HepG2 (cell line): ENCODE data around the gene MST1. TPM values are rescaled to one million over a fixed set of nuclear protein-coding genes. Genes with fewer than 3 reads are reported as not detected.

Source experiments
- ATF7-NPFF ChIP-seq: sonication (generic); formaldehyde crosslinking; IDR thresholded peaks from 2 replicates; pipeline ENCODE4 v1.8.1; 2023; ENCODE audit warnings: mild to moderate bottlenecking, low read depth, missing genetic modification reagents, moderate library complexity
- BRD4 ChIP-seq: sonication (generic); formaldehyde crosslinking; IDR thresholded peaks from 2 replicates; pipeline ENCODE4 v1.4.0; 2020; ENCODE audit warnings: missing genetic modification reagents
- CHD2 ChIP-seq: IDR thresholded peaks from 2 replicates; pipeline ENCODE4 v1.6.1; 2011; ENCODE audit warnings: low read depth, low read length, improper control_type of control experiment
- CREBL2 ChIP-seq: sonication (generic); formaldehyde crosslinking; IDR thresholded peaks from 2 replicates; pipeline ENCODE4 v1.8.1; 2023; ENCODE audit warnings: missing genetic modification reagents, mild to moderate bottlenecking, borderline replicate concordance
- ESRRA ChIP-seq: sonication (generic); formaldehyde crosslinking; IDR thresholded peaks from 2 replicates; pipeline ENCODE4 v1.5.1; 2020; ENCODE audit warnings: mild to moderate bottlenecking, low read depth, missing genetic modification reagents
- GPBP1L1 ChIP-seq: sonication (generic); formaldehyde crosslinking; IDR thresholded peaks from 2 replicates; pipeline ENCODE4 v1.5.0; 2020; ENCODE audit warnings: mild to moderate bottlenecking, missing genetic modification reagents
- GZF1 ChIP-seq: sonication (generic); formaldehyde crosslinking; IDR thresholded peaks from 2 replicates; pipeline ENCODE4 v1.5.1; 2020; ENCODE audit warnings: mild to moderate bottlenecking, missing genetic modification reagents
- IKZF5 ChIP-seq: IDR thresholded peaks from 2 replicates; pipeline ENCODE4 v1.6.1; 2018; ENCODE audit warnings: missing genetic modification reagents, mild to moderate bottlenecking, missing compliant biosample characterization
- MAF1 ChIP-seq: sonication (generic); formaldehyde crosslinking; IDR thresholded peaks from 2 replicates; pipeline ENCODE4 v1.5.0; 2020; ENCODE audit warnings: missing genetic modification reagents, borderline replicate concordance
- MIXL1 ChIP-seq: IDR thresholded peaks from 2 replicates; pipeline ENCODE4 v1.6.1; 2016
- NCOA2 ChIP-seq: sonication (generic); formaldehyde crosslinking; IDR thresholded peaks from 2 replicates; pipeline ENCODE4 v1.8.0; 2022; ENCODE audit warnings: inconsistent platforms
- RARA ChIP-seq: IDR thresholded peaks from 2 replicates; pipeline ENCODE4 v1.6.1; 2016; ENCODE audit warnings: missing genetic modification reagents, missing compliant biosample characterization
- RXRA ChIP-seq: sonication (generic); formaldehyde crosslinking; IDR thresholded peaks from 2 replicates; pipeline ENCODE4 v1.5.1; 2020; ENCODE audit warnings: missing genetic modification reagents
- SAP130 ChIP-seq: IDR thresholded peaks from 2 replicates; pipeline ENCODE4 v1.6.1; 2016; ENCODE audit warnings: low read depth
- SKIL ChIP-seq: sonication (generic); formaldehyde crosslinking; IDR thresholded peaks from 2 replicates; pipeline ENCODE4 v1.8.0; 2022; ENCODE audit warnings: missing genetic modification reagents, mild to moderate bottlenecking, moderate library complexity, borderline replicate concordance
- SMARCE1 ChIP-seq: fragments of 450-650 bp; IDR thresholded peaks from 2 replicates; pipeline ENCODE4 v1.6.1; 2017; ENCODE audit warnings: borderline replicate concordance
- TFDP2 ChIP-seq: sonication (generic); formaldehyde crosslinking; IDR thresholded peaks from 2 replicates; pipeline ENCODE4 v1.4.0; 2020; ENCODE audit warnings: missing genetic modification reagents
- ZFP36L1 ChIP-seq: sonication (generic); formaldehyde crosslinking; IDR thresholded peaks from 2 replicates; pipeline ENCODE4 v1.8.0; 2022; ENCODE audit warnings: mild to moderate bottlenecking, missing genetic modification reagents, moderate library complexity
- ZNF281 ChIP-seq: sonication (generic); formaldehyde crosslinking; IDR thresholded peaks from 2 replicates; pipeline ENCODE4 v1.4.0; 2020; ENCODE audit warnings: missing genetic modification reagents, borderline replicate concordance
- ZNF816 ChIP-seq: sonication (generic); formaldehyde crosslinking; IDR thresholded peaks from 2 replicates; pipeline ENCODE4 v1.8.0; 2022; ENCODE audit warnings: missing genetic modification reagents, mild to moderate bottlenecking, borderline replicate concordance
- ZSCAN12 ChIP-seq: sonication (generic); formaldehyde crosslinking; IDR thresholded peaks from 2 replicates; pipeline ENCODE4 v1.9.0; 2021; ENCODE audit warnings: mild to moderate bottlenecking, missing genetic modification reagents
- polyA plus RNA-seq, 8 experiments: library from polyadenylated mRNA; depleted of rRNA in 3 of 8; stranded (reverse) in 7 of 8; unstranded in 1 of 8; fragments of >200 nt; fragmentation: Illumina TruSeq in 4 of 8; extraction: Trizol in 4 of 8; gene quantifications; 2 replicates each; pipeline versions ENCODE4 v1.2.1 to v1.2.3, GENCODE V29; 2011 to 2016; ENCODE audit warnings: low read depth in 4 of 8, missing spikeins in 1 of 8, mixed read lengths in 1 of 8; ENCODE audit not compliant: insufficient read depth in 1 of 8
- total RNA-seq, 5 experiments: library from RNA; depleted of rRNA; stranded (reverse); fragments of >200 nt; fragmentation: Illumina TruSeq; extraction: Trizol; gene quantifications; 2 replicates each; pipeline ENCODE4 v1.2.3, GENCODE V29; 2016; ENCODE audit warnings: low read depth in 1 of 5

MST1 gene
- total and polyA plus RNA-seq, 2 of the 13 experiments (the other 11 are each of a cell fraction or from before 2014, with no cell fraction given), result 189 to 452 TPM

- TF ChIP-seq RARA (no peak; the same call in 1 of the 2 replicates), ATF7-NPFF (CRISPR knock-in tag) (peak; percentile 37), MIXL1 (CRISPR knock-in tag) (no peak; the same call in 1 of the 2 replicates), ZNF281 (CRISPR knock-in tag) (0 out of 2 replicates have a peak, but pooled peaks have one; percentile 13), IKZF5 (no peak), CHD2 (no peak), SAP130 (CRISPR knock-in tag) (peak; percentile 95), TFDP2 (CRISPR knock-in tag) (peak; percentile 53), ZSCAN12 (CRISPR knock-in tag) (peak; percentile 68; the same call in 1 of the 2 replicates), RXRA (CRISPR knock-in tag) (peak; percentile 58; the same call in 1 of the 2 replicates), ZFP36L1 (CRISPR knock-in tag) (0 out of 2 replicates have a peak, but pooled peaks have one; percentile 47), BRD4 (no peak), ESRRA (CRISPR knock-in tag) (peak; percentile 54), MAF1 (CRISPR knock-in tag) (no peak), GZF1 (CRISPR knock-in tag) (peak; percentile 84), ZNF816 (CRISPR knock-in tag) (peak; percentile 89), SKIL (CRISPR knock-in tag) (no peak; the same call in 1 of the 2 replicates), SMARCE1 (no peak), NCOA2 (CRISPR knock-in tag) (peak; percentile 8; the same call in 1 of the 2 replicates), GPBP1L1 (CRISPR knock-in tag) (no peak), CREBL2 (CRISPR knock-in tag) (peak; percentile 40; the same call in 1 of the 2 replicates)
These were observed 15.4 kb downstream of the MST1 start, which contains the start of gene APEH (continued) for GRCh38 chr3:49673715-49674496.
